Glutamatergic neuron (in vitro differentiated cells): Measurements from ENCODE around the gene FARS2. TPM values are rescaled to one million over a fixed set of nuclear protein-coding genes. Genes with fewer than 3 reads are reported as not detected.

Experiments used
- DNase-seq: peaks from one replicate; pipeline ENCODE4 v3.0.0; 2022
- H3K27ac Mint-ChIP-seq: one replicate; pipeline ENCODE4 v1.8.0; 2020; ENCODE audit warnings: mild to moderate bottlenecking, mixed read lengths, inconsistent platforms; ENCODE audit not compliant: unreplicated experiment
- H3K27me3 Mint-ChIP-seq: one replicate; pipeline ENCODE4 v1.8.0; 2020; ENCODE audit warnings: mild to moderate bottlenecking, moderate library complexity, mixed read lengths, inconsistent platforms; ENCODE audit not compliant: unreplicated experiment
- H3K36me3 Mint-ChIP-seq: one replicate; pipeline ENCODE4 v1.8.0; 2020; ENCODE audit warnings: mild to moderate bottlenecking, mixed read lengths, inconsistent platforms; ENCODE audit not compliant: unreplicated experiment
- H3K4me1 Mint-ChIP-seq: one replicate; pipeline ENCODE4 v1.8.0; 2020; ENCODE audit warnings: mild to moderate bottlenecking, low read depth, mixed read lengths, inconsistent platforms; ENCODE audit not compliant: unreplicated experiment
- H3K4me3 Mint-ChIP-seq: one replicate; pipeline ENCODE4 v1.8.0; 2020; ENCODE audit warnings: mild to moderate bottlenecking, mixed read lengths, inconsistent platforms; ENCODE audit not compliant: unreplicated experiment
- H3K9me3 Mint-ChIP-seq: one replicate; pipeline ENCODE4 v1.8.0; 2020; ENCODE audit warnings: mild to moderate bottlenecking, moderate library complexity, mixed read lengths, inconsistent platforms; ENCODE audit not compliant: unreplicated experiment
- CTCF ChIP-seq: fragments of 200-600 bp; sonication (generic); IDR thresholded peaks from one replicate; pipeline ENCODE4 v1.5.0; 2021; ENCODE audit not compliant: partially characterized antibody, unreplicated experiment
- total RNA-seq: library from RNA; stranded (reverse); fragmentation: NEBNext Ultra II Directional; extraction: Animal tissue kit (Norgen Biotek cat#: 25700); gene quantifications from one replicate; pipeline ENCODE4 v1.2.1, GENCODE V29; 2021; ENCODE audit not compliant: unreplicated experiment

Gene FARS2
- total RNA-seq, 1 donor from 2014 or later, result 14.2 TPM

- no peak overlapping the region for H3K27ac Mint-ChIP-seq
- no peak overlapping the region for H3K4me3 Mint-ChIP-seq
- no peaks in the 10 kb centered on the region for H3K36me3 Mint-ChIP-seq
- H3K27me3 Mint-ChIP-seq, result peaks cover 2% of the 10 kb centered on the region
- H3K4me1 Mint-ChIP-seq, result peaks cover 10% of the 10 kb centered on the region
- H3K9me3 Mint-ChIP-seq, result no peaks in the 10 kb centered on the region
- no peak for TF ChIP-seq CTCF
- DNase-seq, result no peak
These were observed 269.8 kb downstream of the FARS2 start for GRCh38 chr6:5531161-5531560.

GRCh38 chr6:5531853-5532375, 270.6 kb downstream of the FARS2 start:
- Mint-ChIP-seq H3K4me3 (no peak overlapping the region), H3K27ac (no peak overlapping the region), H3K4me1 (peaks cover 10% of the 10 kb centered on the region), H3K36me3 (no peaks in the 10 kb centered on the region), H3K9me3 (no peaks in the 10 kb centered on the region), H3K27me3 (peaks cover 2% of the 10 kb centered on the region)
- TF ChIP-seq CTCF, result no peak
- no peak for DNase-seq

GRCh38 chr6:5532941-5533340, 271.6 kb downstream of the FARS2 start:
- H3K4me1 Mint-ChIP-seq, result peaks cover 13% of the 10 kb centered on the region
- no peak overlapping the region for H3K27ac Mint-ChIP-seq
- DNase-seq, result no peak
- no peaks in the 10 kb centered on the region for H3K36me3 Mint-ChIP-seq
- peaks cover 5% of the 10 kb centered on the region for H3K27me3 Mint-ChIP-seq
- no peak overlapping the region for H3K4me3 Mint-ChIP-seq
- TF ChIP-seq CTCF, result no peak
- H3K9me3 Mint-ChIP-seq, result peaks cover 2% of the 10 kb centered on the region

GRCh38 chr6:5534643-5535042, 273.3 kb downstream of the FARS2 start:
- H3K9me3 Mint-ChIP-seq, result peaks cover 2% of the 10 kb centered on the region
- no peaks in the 10 kb centered on the region for H3K36me3 Mint-ChIP-seq
- no peak overlapping the region for H3K27ac Mint-ChIP-seq
- DNase-seq, result no peak
- no peak overlapping the region for H3K4me3 Mint-ChIP-seq
- peaks cover 13% of the 10 kb centered on the region for H3K4me1 Mint-ChIP-seq
- TF ChIP-seq CTCF, result no peak
- peaks cover 5% of the 10 kb centered on the region for H3K27me3 Mint-ChIP-seq

- no peak for TF ChIP-seq CTCF
- H3K9me3 Mint-ChIP-seq, result peaks cover 4% of the 10 kb centered on the region
- no peak overlapping the region for H3K27ac Mint-ChIP-seq
- no peaks in the 10 kb centered on the region for H3K36me3 Mint-ChIP-seq
- no peak for DNase-seq
- H3K4me3 Mint-ChIP-seq, result no peak overlapping the region
- H3K4me1 Mint-ChIP-seq, result peaks cover 4% of the 10 kb centered on the region
- peaks cover 5% of the 10 kb centered on the region for H3K27me3 Mint-ChIP-seq
These were observed 275.3 kb downstream of the FARS2 start for GRCh38 chr6:5536644-5537043.
